Heart right ventricle (tissue), 16 donors: Measurements from ENCODE around the gene MYO18B. TPM values are rescaled to one million over a fixed set of nuclear protein-coding genes. Genes with fewer than 3 reads are reported as not detected.

Experiments
- ATAC-seq, 8 donors: fragments of 200-7000 bp; cut with Tn5 transposase; one replicate each; pipeline ENCODE4 v1.9.1; 2020; ENCODE audit warnings: mild to moderate bottlenecking in 8 of 8, moderate library complexity in 8 of 8, moderate number of reproducible peaks in 1 of 8
- DNase-seq, 2 donors: peaks; one replicate each; pipeline ENCODE4 v3.0.0-alpha.2; 2020
- H3K27ac ChIP-seq, 10 donors: fragments of 200-600 bp; sonication (generic) in 2 of 10; one replicate each; pipeline versions ENCODE4 v1.5.0 to v1.8.0; 2020 to 2022; ENCODE audit warnings: mild to moderate bottlenecking in 3 of 10
- H3K27me3 ChIP-seq, 7 donors: fragments of 200-600 bp; one replicate each; pipeline ENCODE4 v1.8.0; 2021 to 2022; ENCODE audit warnings: mild to moderate bottlenecking in 2 of 7
- H3K36me3 ChIP-seq, 9 donors: fragments of 200-600 bp; sonication (generic) in 1 of 9; one replicate each; pipeline versions ENCODE4 v1.5.0 to v1.8.0; 2020 to 2022; ENCODE audit warnings: mild to moderate bottlenecking in 2 of 9
- H3K4me1 ChIP-seq, 9 donors: fragments of 200-600 bp; sonication (generic) in 1 of 9; one replicate each; pipeline versions ENCODE4 v1.5.0 to v1.8.0; 2020 to 2022; ENCODE audit warnings: mild to moderate bottlenecking in 4 of 9
- H3K4me3 ChIP-seq, 10 donors: fragments of 200-600 bp; sonication (generic) in 2 of 10; one replicate each; pipeline versions ENCODE4 v1.5.0 to v1.8.0; 2020 to 2022; ENCODE audit warnings: mild to moderate bottlenecking in 7 of 10, moderate library complexity in 2 of 10
- H3K9me3 ChIP-seq, 11 donors: fragments of 200-600 bp in 10 of 11; sonication (generic) in 2 of 11; one replicate each; pipeline versions ENCODE4 v1.5.0 to v1.8.0; 2013 to 2022; ENCODE audit warnings: mild to moderate bottlenecking in 2 of 11, control low read depth in 1 of 11, moderate library complexity in 1 of 11
- CTCF ChIP-seq, 9 donors: fragments of 200-600 bp; sonication (generic) in 2 of 9; IDR thresholded peaks; one replicate each; pipeline versions ENCODE4 v1.5.0 to v1.8.0; 2021 to 2022; ENCODE audit warnings: antibody characterized with exemption in 9 of 9, mild to moderate bottlenecking in 5 of 9, moderate library complexity in 1 of 9
- WGBS, 2 donors: extraction: QIAGEN DNeasy Blood & Tissue Kit; methylation state at CpG; one replicate each; pipeline ENCODE4 v1.1.7; 2013; ENCODE audit warnings: inconsistent platforms in 1 of 2; 5-methylcytosine and 5-hydroxymethylcytosine counted together
- intact Hi-C, 10 donors: fragments of 100-400 bp; cut with DNase I; formaldehyde crosslinking; loops; one replicate each; pipeline versions ENCODE4 v1.11.1 to v1.14.2; 2022
- polyA plus RNA-seq, 2 donors: library from polyadenylated mRNA; stranded (reverse); fragments of 200-250 nt; gene quantifications; one replicate each; pipeline ENCODE4 v1.2.3, GENCODE V29; 2013
- total RNA-seq, 10 donors: library from RNA; stranded (reverse); fragmentation: NEBNext Ultra II Directional in 3 of 10; extraction: Animal tissue kit (Norgen Biotek cat#: 25700) in 3 of 10; gene quantifications; one replicate each; pipeline versions ENCODE4 v1.2.1 to v1.2.4, GENCODE V29; 2021 to 2023
- donor health status: Arrhythmogenic right ventricular cardiomyopathy.
- donor health status: ischemic (EF 13 %, LVEDD 7.1; RV severe dilation, severe dysfunction).
- donor health status: healthy with polysubstance abuse.
- donor health status: DM: no; HTN: yes; CAD: no.
- donor health status: DM: no; HTN: no; CAD: no.
- donor health status: ischemic (EF 25% LVEDD 6.9; RV normal size, moderate dysfunction).
- donor health status: ischemic (EF 25% LVEDD 5.7; RV mildly dilated, moderate dysfunction).
- donor health status: healthy.
- donor health status: DM: yes; HTN: yes; CAD: no.
- donor health status: Ischemic cardiomyopathy.
- donor health status: ischemic (EF 35%, LVEDD 5.7; RV mildly dilated, moderate dysfunction).
- donor health status: nonischemic (EF 11% LVEDD 7.7; RV severe dilation, severe dysfunction).
- donor health status: DM: yes; HTN: yes; CAD: no.
- donor health status: PGD.
- donor health status: ischemic (EF 29% LVEDD 5.4; RV normal size, mild dysfunction).
- donor health status: nonischemic (EF 23%, LVEDD 6.1; RV moderate dilation, normal function).

MYO18B gene
- total and polyA plus RNA-seq, 12 donors = 111 to 407 (median 210) TPM

- Histone ChIP-seq H3K4me3 (no peak overlapping the region), H3K27ac (peak overlapping the region in 1 of 10 donors; percentile 13), H3K27me3 (no peaks in the 10 kb centered on the region), H3K36me3 (peaks cover 0 to 43% (median 0%) of the 10 kb centered on the region in 9 donors), H3K4me1 (peaks cover 0 to 7% (median 0%) of the 10 kb centered on the region in 9 donors), H3K9me3 (no peaks in the 10 kb centered on the region)
- no peak for TF ChIP-seq CTCF (IDR thresholded peaks at IDR 0.05)
- intact Hi-C loops = loop anchor here in 1 of 10 donors (5.0 kb wide), 1 partner anchor 54 kb away; no protein-coding TSS in a partner anchor
- peak in 4 of 8 donors; percentile 18 to 68 (median 34) for ATAC-seq
- 75 to 87% methylated on average over 10 of the region's 10 CpGs for WGBS, 2 donors
- DNase-seq = no peak
Measured at GRCh38 chr22:25718135-25718840, 23.7 kb upstream of the MYO18B start.

GRCh38 chr22:25722223-25722622 is 19.8 kb upstream of the MYO18B start:
- intact Hi-C loops = loop anchor here in 1 of 10 donors (10.0 kb wide), 1 partner anchor 53 kb away; no protein-coding TSS in a partner anchor
- H3K9me3 ChIP-seq = no peaks in the 10 kb centered on the region
- no peaks in the 10 kb centered on the region for H3K27me3 ChIP-seq
- H3K4me3 ChIP-seq = no peak overlapping the region
- no peak for ATAC-seq
- 95% methylated on average over 16 of the region's 16 CpGs for WGBS, 2 donors
- H3K27ac ChIP-seq = no peak overlapping the region
- no peak for TF ChIP-seq CTCF (IDR thresholded peaks at IDR 0.05)
- H3K36me3 ChIP-seq = peaks cover 0 to 22% (median 0%) of the 10 kb centered on the region in 9 donors
- H3K4me1 ChIP-seq = peaks cover 0 to 7% (median 0%) of the 10 kb centered on the region in 9 donors
- DNase-seq = no peak

- Histone ChIP-seq H3K27ac (no peak overlapping the region), H3K9me3 (no peaks in the 10 kb centered on the region), H3K4me1 (peaks cover 0 to 7% (median 0%) of the 10 kb centered on the region in 9 donors), H3K27me3 (no peaks in the 10 kb centered on the region), H3K4me3 (no peak overlapping the region), H3K36me3 (peaks cover 0 to 25% (median 0%) of the 10 kb centered on the region in 9 donors)
- no peak for TF ChIP-seq CTCF (IDR thresholded peaks at IDR 0.05)
- 95 to 98% methylated on average over 3 of the region's 3 CpGs for WGBS, 2 donors
- intact Hi-C loops = loop anchor here in 1 of 10 donors (10.0 kb wide), 1 partner anchor 52 kb away; no protein-coding TSS in a partner anchor
- ATAC-seq (no peak), DNase-seq (no peak)
Measured at GRCh38 chr22:25722626-25723025, 19.4 kb upstream of the MYO18B start.

GRCh38 chr22:25726241-25726640 is 15.7 kb upstream of the MYO18B start:
- no peak for ATAC-seq
- no peak for DNase-seq
- Histone ChIP-seq H3K27me3 (no peaks in the 10 kb centered on the region), H3K36me3 (peaks cover 0 to 25% (median 0%) of the 10 kb centered on the region in 9 donors), H3K4me3 (no peak overlapping the region), H3K9me3 (no peaks in the 10 kb centered on the region), H3K4me1 (no peaks in the 10 kb centered on the region), H3K27ac (no peak overlapping the region)
- intact Hi-C loops = loop anchor here in 1 of 10 donors (10.0 kb wide), 1 partner anchor 49 kb away; no protein-coding TSS in a partner anchor
- 60 to 64% methylated on average over 4 of the region's 4 CpGs for WGBS, 2 donors
- TF ChIP-seq CTCF (IDR thresholded peaks at IDR 0.05) = no peak
